Esophagus (tissue), 2 donors: Measurements from ENCODE around the gene TAF1. TPM values are rescaled to one million over a fixed set of nuclear protein-coding genes. Genes with fewer than 3 reads are reported as not detected.
"Not testable (repeated sequence)": the region's sequence is repeated elsewhere in the genome, so short reads cannot be mapped to it uniquely, and the experiment has no call there.

Experiments
- H3K27ac ChIP-seq, 2 donors: one replicate each; pipeline ENCODE4 v1.5.1; 2013; ENCODE audit warnings: low read depth in 2 of 2, mild to moderate bottlenecking in 2 of 2, inconsistent platforms in 1 of 2, low read length in 1 of 2, moderate library complexity in 1 of 2
- H3K27me3 ChIP-seq, 2 donors: one replicate each; pipeline ENCODE4 v1.6.1; 2013; ENCODE audit warnings: low read length in 2 of 2, control low read depth in 1 of 2, mild to moderate bottlenecking in 1 of 2; ENCODE audit not compliant: insufficient read depth in 2 of 2, control insufficient read depth in 1 of 2
- H3K36me3 ChIP-seq, 2 donors: one replicate each; pipeline ENCODE4 v1.6.1; 2013; ENCODE audit warnings: low read length in 1 of 2; ENCODE audit not compliant: control insufficient read depth in 2 of 2, insufficient read depth in 2 of 2
- H3K4me1 ChIP-seq, 2 donors: one replicate each; pipeline ENCODE4 v1.6.1; 2013; ENCODE audit warnings: low read length in 1 of 2; ENCODE audit not compliant: control insufficient read depth in 2 of 2, insufficient read depth in 2 of 2
- H3K4me3 ChIP-seq, 2 donors: one replicate each; pipeline ENCODE4 v1.5.1; 2013; ENCODE audit warnings: low read length in 2 of 2, mild to moderate bottlenecking in 2 of 2, low read depth in 1 of 2, moderate library complexity in 1 of 2
- H3K9me3 ChIP-seq, 2 donors: one replicate each; pipeline ENCODE4 v1.6.1; 2013; ENCODE audit warnings: mild to moderate bottlenecking in 2 of 2, low read depth in 1 of 2, low read length in 1 of 2, moderate library complexity in 1 of 2; ENCODE audit not compliant: control insufficient read depth in 2 of 2, insufficient read depth in 1 of 2
- WGBS, 2 donors: extraction: QIAGEN DNeasy Blood & Tissue Kit; methylation state at CpG; one replicate each; pipeline ENCODE4 v1.1.7; 2013; 5-methylcytosine and 5-hydroxymethylcytosine counted together
- polyA plus RNA-seq, 2 donors: library from polyadenylated mRNA; stranded (reverse); fragments of 200-250 nt; gene quantifications; one replicate each; pipeline ENCODE4 v1.2.3, GENCODE V29; 2013
- donor health status: healthy with polysubstance abuse.
- donor health status: Bipolar disorder and iron deficiency.

TAF1 gene, protein sequence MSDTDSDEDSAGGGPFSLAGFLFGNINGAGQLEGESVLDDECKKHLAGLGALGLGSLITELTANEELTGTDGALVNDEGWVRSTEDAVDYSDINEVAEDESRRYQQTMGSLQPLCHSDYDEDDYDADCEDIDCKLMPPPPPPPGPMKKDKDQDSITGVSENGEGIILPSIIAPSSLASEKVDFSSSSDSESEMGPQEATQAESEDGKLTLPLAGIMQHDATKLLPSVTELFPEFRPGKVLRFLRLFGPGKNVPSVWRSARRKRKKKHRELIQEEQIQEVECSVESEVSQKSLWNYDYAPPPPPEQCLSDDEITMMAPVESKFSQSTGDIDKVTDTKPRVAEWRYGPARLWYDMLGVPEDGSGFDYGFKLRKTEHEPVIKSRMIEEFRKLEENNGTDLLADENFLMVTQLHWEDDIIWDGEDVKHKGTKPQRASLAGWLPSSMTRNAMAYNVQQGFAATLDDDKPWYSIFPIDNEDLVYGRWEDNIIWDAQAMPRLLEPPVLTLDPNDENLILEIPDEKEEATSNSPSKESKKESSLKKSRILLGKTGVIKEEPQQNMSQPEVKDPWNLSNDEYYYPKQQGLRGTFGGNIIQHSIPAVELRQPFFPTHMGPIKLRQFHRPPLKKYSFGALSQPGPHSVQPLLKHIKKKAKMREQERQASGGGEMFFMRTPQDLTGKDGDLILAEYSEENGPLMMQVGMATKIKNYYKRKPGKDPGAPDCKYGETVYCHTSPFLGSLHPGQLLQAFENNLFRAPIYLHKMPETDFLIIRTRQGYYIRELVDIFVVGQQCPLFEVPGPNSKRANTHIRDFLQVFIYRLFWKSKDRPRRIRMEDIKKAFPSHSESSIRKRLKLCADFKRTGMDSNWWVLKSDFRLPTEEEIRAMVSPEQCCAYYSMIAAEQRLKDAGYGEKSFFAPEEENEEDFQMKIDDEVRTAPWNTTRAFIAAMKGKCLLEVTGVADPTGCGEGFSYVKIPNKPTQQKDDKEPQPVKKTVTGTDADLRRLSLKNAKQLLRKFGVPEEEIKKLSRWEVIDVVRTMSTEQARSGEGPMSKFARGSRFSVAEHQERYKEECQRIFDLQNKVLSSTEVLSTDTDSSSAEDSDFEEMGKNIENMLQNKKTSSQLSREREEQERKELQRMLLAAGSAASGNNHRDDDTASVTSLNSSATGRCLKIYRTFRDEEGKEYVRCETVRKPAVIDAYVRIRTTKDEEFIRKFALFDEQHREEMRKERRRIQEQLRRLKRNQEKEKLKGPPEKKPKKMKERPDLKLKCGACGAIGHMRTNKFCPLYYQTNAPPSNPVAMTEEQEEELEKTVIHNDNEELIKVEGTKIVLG (N-terminal part only)
- polyA plus RNA-seq, result 1 to 10 TPM; 8.1 to 8.2 TPM

DNA sequence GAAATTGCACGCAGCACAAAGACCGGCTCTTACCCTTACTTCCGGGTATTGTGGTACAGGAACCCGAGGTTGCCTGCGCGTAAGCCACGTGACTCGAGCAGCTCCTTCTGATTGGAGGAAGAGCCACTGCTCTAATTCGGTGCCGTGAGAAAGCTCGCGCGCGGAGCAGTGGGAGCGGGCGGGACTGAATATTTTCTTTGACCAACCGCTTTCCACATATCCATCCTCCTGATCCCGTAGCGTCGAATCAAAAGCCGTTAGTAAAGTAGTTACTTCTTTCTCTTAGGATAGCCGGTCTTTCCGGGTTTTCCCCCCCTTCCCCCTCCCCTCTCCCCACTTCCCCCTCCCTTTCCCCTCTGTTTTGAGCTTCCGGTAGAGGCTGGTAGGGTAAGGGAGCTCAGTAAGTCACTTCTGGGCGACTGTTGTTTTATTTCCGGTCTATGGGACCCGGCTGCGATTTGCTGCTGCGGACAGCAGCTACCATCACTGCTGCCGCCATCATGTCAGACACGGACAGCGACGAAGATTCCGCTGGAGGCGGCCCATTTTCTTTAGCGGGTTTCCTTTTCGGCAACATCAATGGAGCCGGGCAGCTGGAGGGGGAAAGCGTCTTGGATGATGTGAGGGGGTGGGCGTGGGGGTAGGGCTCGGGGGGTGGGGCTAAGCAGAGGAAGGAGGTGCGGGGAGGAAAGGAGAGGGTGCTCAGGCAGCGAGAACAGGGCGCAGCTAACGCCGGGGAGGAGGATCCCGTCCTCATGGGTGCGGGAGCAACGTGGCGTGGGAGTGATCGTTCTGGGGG, at the start of gene TAF1:
TAF1 (plus strand) TSS at position 483 of the 799 bp plus-strand sequence; CDS start at position 501, 18 bp downstream.
- 1 to 28% methylated on average over 47 to 51 of the region's 51 CpGs for WGBS, 2 donors
- Histone ChIP-seq H3K36me3 (no peaks in the 10 kb centered on the region), H3K27ac (peak within 1 kb of the TSS; percentile 87 to 91), H3K4me3 (peak within 1 kb of the TSS; percentile 64 to 73), H3K4me1 (peaks cover 0 to 3% of the 10 kb centered on the region in 2 donors), H3K9me3 (no peaks in the 10 kb centered on the region), H3K27me3 (no peaks in the 10 kb centered on the region)

DNA sequence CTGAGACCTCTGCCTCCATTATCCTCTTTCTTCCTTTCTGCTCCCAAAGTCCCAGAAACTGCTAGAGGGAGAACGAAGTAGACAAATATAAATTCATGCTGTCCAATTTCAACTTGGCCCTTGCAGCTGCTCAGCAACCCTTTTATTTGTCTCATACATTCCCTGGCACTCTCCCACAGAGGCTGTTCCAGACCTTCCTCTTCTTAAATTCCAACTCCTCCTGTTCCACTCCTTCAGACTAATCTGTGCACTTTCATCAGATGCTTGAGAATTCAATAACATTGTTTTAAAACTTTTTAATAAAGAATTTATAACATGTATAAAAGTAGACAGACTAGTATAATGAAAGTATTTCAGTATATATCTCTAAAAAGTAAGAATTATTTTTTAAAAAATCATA, 49.2 kb upstream of the TAF1 start:
- not testable (repeated sequence) for H3K9me3 ChIP-seq, H3K27ac ChIP-seq, H3K36me3 ChIP-seq, H3K4me1 ChIP-seq, H3K27me3 ChIP-seq, H3K4me3 ChIP-seq
- WGBS, 2 donors, result no CpG with 5 or more reads among the region's 1 CpG

DNA sequence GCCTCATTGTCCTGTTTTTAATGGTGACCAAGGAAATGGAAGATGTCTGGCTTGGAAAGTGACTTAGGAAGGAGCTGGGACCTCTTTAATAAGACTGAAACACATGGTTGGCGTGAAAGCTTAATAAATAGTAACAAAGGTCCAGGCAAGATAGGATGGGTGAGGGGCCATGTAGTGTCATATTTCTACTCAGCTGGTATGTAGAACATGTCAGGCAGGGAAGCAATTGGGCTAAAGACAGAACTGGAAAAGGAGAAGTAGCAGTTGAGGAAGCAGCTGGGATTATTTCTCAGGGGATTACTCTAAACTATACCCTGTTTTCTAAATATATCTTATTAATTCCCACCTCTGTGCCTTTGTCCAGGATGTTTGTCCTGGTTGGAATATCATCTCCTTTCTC, 46.0 kb upstream of the TAF1 start:
- H3K27ac ChIP-seq, result no peak overlapping the region
- no peak overlapping the region for H3K4me3 ChIP-seq
- no peaks in the 10 kb centered on the region for H3K36me3 ChIP-seq
- H3K4me1 ChIP-seq, result no peaks in the 10 kb centered on the region
- H3K27me3 ChIP-seq, result no peaks in the 10 kb centered on the region
- no peaks in the 10 kb centered on the region for H3K9me3 ChIP-seq
- 71 to 95% methylated on average over 1 of the region's 1 CpG for WGBS, 2 donors

DNA sequence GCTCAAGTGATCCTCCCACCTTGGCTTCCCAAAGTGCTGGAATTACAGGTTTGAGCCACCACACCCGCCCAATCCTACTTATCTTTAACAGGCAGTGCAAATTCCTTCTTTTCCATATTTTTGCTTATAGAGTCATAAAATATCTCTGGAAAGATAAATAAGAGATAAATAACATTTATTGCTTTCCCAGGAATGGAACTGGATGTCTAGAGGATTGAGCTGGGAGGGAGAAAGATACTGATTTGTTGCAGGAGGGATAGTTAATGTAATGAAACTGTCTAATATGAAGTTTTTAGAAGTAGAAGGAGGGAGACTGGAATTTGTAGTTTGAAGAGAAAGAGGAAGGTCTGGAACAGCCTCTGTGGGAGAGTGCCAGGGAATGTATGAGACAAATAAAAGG, 44.4 kb upstream of the TAF1 start:
- 88 to 94% methylated on average over 1 of the region's 1 CpG for WGBS, 2 donors
- Histone ChIP-seq H3K27me3 (no peaks in the 10 kb centered on the region), H3K4me3 (no peak overlapping the region), H3K36me3 (no peaks in the 10 kb centered on the region), H3K27ac (no peak overlapping the region), H3K9me3 (no peaks in the 10 kb centered on the region), H3K4me1 (no peaks in the 10 kb centered on the region)

GRCh38 chrX:71324452-71324851, 41.7 kb upstream of the TAF1 start:
- 92 to 96% methylated on average over 11 of the region's 11 CpGs for WGBS, 2 donors
- not testable (repeated sequence) for H3K36me3 ChIP-seq, H3K27me3 ChIP-seq, H3K4me3 ChIP-seq, H3K4me1 ChIP-seq, H3K9me3 ChIP-seq, H3K27ac ChIP-seq

DNA sequence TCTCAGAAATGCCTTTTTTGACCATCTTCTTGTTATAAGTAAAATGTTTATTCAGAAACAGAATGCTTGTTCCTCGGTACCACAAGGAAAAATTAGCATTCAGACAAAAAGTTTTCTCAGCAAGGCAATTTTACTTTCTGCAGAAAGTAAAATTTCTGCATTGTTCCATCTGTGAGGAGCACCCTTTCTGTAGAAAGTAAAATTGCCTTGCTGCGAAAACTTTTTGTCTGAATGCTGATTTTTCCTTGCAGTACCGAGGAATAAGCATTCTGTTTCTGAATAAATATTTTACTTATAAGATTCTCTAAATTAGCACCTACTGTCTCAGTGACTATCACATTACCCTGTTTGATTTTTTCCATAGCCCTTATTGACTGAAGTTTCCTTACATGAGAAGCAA, 39.8 kb upstream of the TAF1 start:
- whole genome bisulfite sequencing, 2 donors, result 87 to 100% methylated on average over 3 of the region's 3 CpGs
- Histone ChIP-seq H3K36me3 (no peaks in the 10 kb centered on the region), H3K9me3 (no peaks in the 10 kb centered on the region), H3K27me3 (no peaks in the 10 kb centered on the region), H3K4me3 (no peak overlapping the region), H3K4me1 (no peaks in the 10 kb centered on the region), H3K27ac (no peak overlapping the region)

GRCh38 chrX:71349151-71349665, 16.9 kb upstream of the TAF1 start:
- H3K27ac ChIP-seq, H3K9me3 ChIP-seq, H3K27me3 ChIP-seq, H3K36me3 ChIP-seq, H3K4me3 ChIP-seq, H3K4me1 ChIP-seq: not testable (repeated sequence)
- WGBS, 2 donors, result 45 to 67% methylated on average over 2 of the region's 5 CpGs

DNA sequence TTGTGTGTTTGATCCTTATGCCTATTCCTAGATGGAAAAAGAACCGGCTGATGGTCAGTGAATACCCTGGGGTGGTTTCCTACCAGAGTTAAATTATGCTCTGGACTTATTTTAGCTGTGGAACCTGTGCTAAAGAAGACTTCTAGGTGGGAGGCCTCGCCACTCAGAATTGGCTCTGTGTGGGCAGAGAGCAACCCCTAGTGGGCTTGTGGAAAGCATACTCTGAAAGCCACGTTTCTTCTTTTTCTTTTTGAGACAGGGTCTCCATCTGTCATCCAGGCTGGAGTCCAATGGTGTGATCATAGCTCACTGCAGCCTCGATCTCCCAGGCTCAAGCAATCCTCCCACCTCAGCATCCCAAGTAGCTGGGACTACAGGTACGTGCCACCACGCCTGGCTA, 16.3 kb upstream of the TAF1 start:
- H3K27ac ChIP-seq, H3K9me3 ChIP-seq, H3K4me1 ChIP-seq, H3K4me3 ChIP-seq, H3K27me3 ChIP-seq, H3K36me3 ChIP-seq: not testable (repeated sequence)
- 11 to 48% methylated on average over 1 to 2 of the region's 6 CpGs for WGBS, 2 donors
